Adipose tissue (tissue), 3 donors: ENCODE results near the gene TMSB4X. TPM values are rescaled to one million over a fixed set of nuclear protein-coding genes. Genes with fewer than 3 reads are reported as not detected.
"Not testable (repeated sequence)": the region's sequence is repeated elsewhere in the genome, so short reads cannot be mapped to it uniquely, and the experiment has no call there.

Source experiments
- H3K27ac ChIP-seq: one replicate; pipeline ENCODE4 v1.5.1; 2013; ENCODE audit warnings: low read depth, low read length
- WGBS, 3 donors: extraction: QIAGEN DNeasy Blood & Tissue Kit; methylation state at CpG; one replicate each; pipeline ENCODE4 v1.1.7; 2013; 5-methylcytosine and 5-hydroxymethylcytosine counted together
- polyA plus RNA-seq, 3 donors: library from polyadenylated mRNA; stranded (reverse); fragments of 200-250 nt; gene quantifications; one replicate each; pipeline ENCODE4 v1.2.3, GENCODE V29; 2013
- donor health status: healthy with polysubstance abuse.
- donor health status: Bipolar disorder and iron deficiency.
- donor health status: healthy.

The TMSB4X gene
- polyA plus RNA-seq, 3 donors, result 1,590 to 13,149 (median 4,716) TPM

GRCh38 chrX:13008851-13009250 lies 33.9 kb downstream of the TMSB4X start:
- WGBS, 3 donors, result 89 to 100% (median 91%) methylated on average over 3 of the region's 3 CpGs
- no peak overlapping the region for H3K27ac ChIP-seq

GRCh38 chrX:13009273-13009672 lies 34.4 kb downstream of the TMSB4X start:
- H3K27ac ChIP-seq, result no peak overlapping the region
- WGBS, 3 donors, result 46 to 78% (median 63%) methylated on average over 2 to 3 of the region's 3 CpGs

- 88 to 97% (median 89%) methylated on average over 8 of the region's 8 CpGs for WGBS, 3 donors
- H3K27ac ChIP-seq, result no peak overlapping the region
Measured at GRCh38 chrX:13009844-13010243, 34.9 kb downstream of the TMSB4X start.

- 67 to 79% (median 68%) methylated on average over 2 of the region's 2 CpGs for WGBS, 3 donors
- H3K27ac ChIP-seq, result no peak overlapping the region
Measured at GRCh38 chrX:13010546-13010945, 35.6 kb downstream of the TMSB4X start.

DNA sequence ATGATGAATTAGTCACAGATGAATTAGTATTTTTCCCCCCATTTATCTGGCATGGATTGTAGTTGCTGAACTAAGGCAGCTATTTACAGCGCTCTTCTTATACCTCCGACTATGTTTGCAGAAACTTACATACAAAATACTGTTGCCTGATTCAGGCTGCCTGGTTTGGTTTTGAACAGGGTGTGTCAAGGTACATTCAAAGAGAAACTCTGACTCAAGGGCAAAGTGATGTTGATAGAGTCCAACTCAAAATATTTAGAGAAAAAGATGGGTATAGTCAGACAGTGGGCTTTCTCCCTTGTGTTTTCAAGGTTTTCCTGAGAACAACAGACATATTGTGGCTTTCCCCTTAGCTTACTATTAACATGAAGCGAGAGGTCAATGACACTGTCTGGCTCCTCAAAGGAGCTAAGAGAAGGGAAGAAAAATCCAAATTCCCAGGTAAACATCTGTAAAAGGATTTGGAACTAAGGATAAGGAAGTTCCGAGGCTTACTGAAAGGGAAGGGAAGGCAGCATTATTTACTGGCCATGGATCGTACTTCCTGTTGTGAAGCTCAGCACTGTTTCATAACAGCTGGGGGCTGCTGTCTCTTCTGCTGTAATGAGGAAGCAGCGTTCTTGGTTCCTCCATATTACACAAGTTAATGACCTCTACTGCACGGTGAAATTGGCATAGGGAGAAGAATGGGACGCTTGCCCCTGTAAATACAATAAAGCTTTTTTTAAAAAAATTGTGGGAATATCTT lies 38.6 kb downstream of the TMSB4X start:
- no peak overlapping the region for H3K27ac ChIP-seq
- 22 to 45% (median 33%) methylated on average over 8 of the region's 8 CpGs for WGBS, 3 donors

- no peak overlapping the region for H3K27ac ChIP-seq
- WGBS, 3 donors, result 48 to 57% (median 52%) methylated on average over 7 of the region's 7 CpGs
Measured at GRCh38 chrX:13014111-13015096, 39.5 kb downstream of the TMSB4X start.

DNA sequence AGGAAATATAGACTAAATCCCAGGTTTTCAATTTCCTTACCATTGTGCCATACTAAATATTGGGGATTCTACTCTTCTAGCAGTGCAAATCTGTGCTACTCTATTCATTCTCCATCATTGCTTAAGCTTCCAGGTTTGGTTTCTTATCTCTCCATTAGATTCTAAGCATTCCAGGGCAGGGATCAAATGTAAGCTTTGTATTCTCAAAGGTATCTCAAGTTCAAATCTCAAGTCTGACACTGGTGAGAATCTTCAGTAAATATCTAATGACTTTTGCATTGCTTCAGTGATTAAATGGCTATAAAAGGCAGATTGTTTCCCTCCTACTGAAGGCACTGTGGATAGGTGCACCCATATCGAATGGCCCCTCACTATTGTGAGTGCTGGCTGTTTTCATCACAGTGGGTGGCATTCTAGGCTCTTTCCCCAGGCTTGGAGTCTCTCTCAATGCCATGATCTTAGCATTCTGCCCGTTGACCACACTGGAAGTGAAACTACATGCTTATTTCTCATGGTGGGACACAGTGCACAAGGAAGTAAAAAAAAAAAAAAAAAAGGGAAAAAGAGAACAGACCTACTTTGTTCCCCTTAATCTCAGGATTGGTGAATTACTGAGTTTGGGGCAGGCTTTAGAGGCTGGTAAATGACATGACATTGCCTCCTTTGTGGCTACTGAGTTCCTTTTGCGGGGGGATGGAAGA lies 40.8 kb downstream of the TMSB4X start:
- no peak overlapping the region for H3K27ac ChIP-seq
- 56 to 85% (median 65%) methylated on average over 3 of the region's 3 CpGs for WGBS, 3 donors

GRCh38 chrX:13016731-13017130 lies 41.8 kb downstream of the TMSB4X start:
- H3K27ac ChIP-seq, result not testable (repeated sequence)
- WGBS, 3 donors, result 55 to 92% (median 62%) methylated on average over 6 of the region's 6 CpGs

DNA sequence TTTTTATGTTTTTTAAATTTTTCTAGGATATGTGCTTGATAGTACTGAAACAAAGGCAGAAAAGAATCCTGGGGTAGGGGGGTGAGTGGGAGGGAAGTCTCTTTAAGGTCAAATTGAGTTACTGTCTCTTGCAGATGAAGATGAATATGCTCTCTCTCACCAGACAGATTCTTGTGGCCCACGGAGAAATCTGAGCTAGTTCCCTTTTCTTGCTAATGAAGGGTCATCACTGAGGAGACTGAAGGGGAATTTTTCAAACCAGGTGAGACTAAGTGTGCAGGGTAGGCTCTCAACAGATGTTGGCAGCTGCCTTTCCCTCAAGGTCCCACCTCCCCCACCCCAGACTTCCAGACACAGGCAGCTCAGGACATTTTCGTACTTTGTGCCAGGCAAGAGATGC lies 48.0 kb downstream of the TMSB4X start:
- no peak overlapping the region for H3K27ac ChIP-seq
- 55 to 57% (median 56%) methylated on average over 2 of the region's 2 CpGs for WGBS, 3 donors

DNA sequence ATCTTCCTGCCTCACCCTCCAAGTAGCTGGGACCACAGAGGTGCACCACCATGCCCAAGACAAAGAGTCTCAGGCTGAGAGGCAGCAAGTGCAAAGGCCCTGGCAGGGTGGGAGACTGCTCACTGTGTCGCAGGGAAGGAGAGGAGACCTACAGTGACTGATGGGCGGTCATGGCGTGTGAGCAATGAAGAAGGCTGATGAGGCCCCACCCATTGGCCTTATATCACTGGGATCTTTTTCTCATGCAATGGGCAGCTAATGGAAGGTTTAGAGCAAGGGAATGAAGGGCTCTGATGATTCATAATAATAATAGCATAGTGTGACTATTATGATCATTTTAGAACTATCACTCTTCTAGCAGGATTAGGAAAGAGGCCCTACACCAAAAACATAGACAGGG lies 48.7 kb downstream of the TMSB4X start:
- H3K27ac ChIP-seq, result no peak overlapping the region
- WGBS, 3 donors, result 93 to 100% (median 97%) methylated on average over 3 of the region's 3 CpGs

GRCh38 chrX:13023979-13024378 lies 49.1 kb downstream of the TMSB4X start:
- 57 to 73% (median 67%) methylated on average over 4 of the region's 4 CpGs for WGBS, 3 donors

DNA sequence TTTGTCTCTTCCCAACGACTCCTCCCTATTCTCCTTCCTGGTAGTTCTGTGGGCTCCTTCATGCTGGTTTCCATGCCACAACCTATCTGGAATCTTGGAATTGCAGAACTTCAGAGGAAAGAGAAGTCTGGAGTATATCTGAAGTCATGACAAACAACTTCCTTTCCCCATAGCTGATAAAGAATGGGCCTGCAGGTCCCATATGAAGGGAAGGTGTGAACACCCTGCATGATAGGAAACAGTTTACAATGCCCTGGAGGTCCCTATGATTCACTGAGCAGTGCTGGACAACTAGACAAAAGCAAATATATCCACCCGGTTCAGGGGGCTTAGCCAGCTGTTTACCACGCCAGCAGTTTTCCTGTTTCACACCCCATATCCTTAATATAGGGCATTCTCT lies 50.1 kb downstream of the TMSB4X start:
- no peak overlapping the region for H3K27ac ChIP-seq
- 68 to 88% (median 82%) methylated on average over 3 of the region's 3 CpGs for WGBS, 3 donors

More at GRCh38 chrX:13023979-13024378, 49.1 kb downstream of the TMSB4X start:
- H3K27ac ChIP-seq, result no peak overlapping the region

Other genes starting within 250 kb of the TMSB4X start
- 10 to 100 TPM; 15.3 to 31.1 (median 17.8) TPM for gene PRPS2, start 183.7 kb upstream of the TMSB4X start, polyA plus RNA-seq
- gene TLR7, start 108.0 kb upstream of the TMSB4X start, polyA plus RNA-seq, result under 1 TPM; 0.03 to 0.13 (median 0.11) TPM
- gene TLR8, start 68.5 kb upstream of the TMSB4X start, polyA plus RNA-seq, result 1 to 10 TPM in 2 of 3 donors, under 1 TPM in 1; 0.26 to 3.4 (median 2.0) TPM
- gene FAM9C, start 69.5 kb downstream of the TMSB4X start, polyA plus RNA-seq, result under 1 TPM in 1 of 3 donors, not detected in 2; 0.09 TPM